Measurements from ENCODE around the gene FGD3.
"Not testable (repeated sequence)": the region's sequence is repeated elsewhere in the genome, so short reads cannot be mapped to it uniquely, and the experiment has no call there.

The FGD3 gene

GRCh38 chr9:92978345-92978875 lies 31.1 kb downstream of the FGD3 start:
- DNase-seq, result peak; percentile 34

GRCh38 chr9:92979283-92980056 lies 32.1 kb downstream of the FGD3 start:
- DNase-seq, result no peak

GRCh38 chr9:92980085-92980745 lies 32.9 kb downstream of the FGD3 start:
- no peak for DNase-seq

GRCh38 chr9:92982130-92982529 lies 34.8 kb downstream of the FGD3 start:
- DNase-seq, result no peak

- DNase-seq, result peak; percentile 53
These were observed 36.8 kb downstream of the FGD3 start for GRCh38 chr9:92983984-92984589.

- DNase-seq, result no peak
These were observed 37.7 kb downstream of the FGD3 start for GRCh38 chr9:92984976-92985375.

- DNase-seq, result peak; percentile 71
These were observed 39.1 kb downstream of the FGD3 start for GRCh38 chr9:92986176-92987119.

- no peak for DNase-seq
These were observed 41.0 kb downstream of the FGD3 start for GRCh38 chr9:92988215-92988768.

- no peak for DNase-seq
These were observed 42.2 kb downstream of the FGD3 start for GRCh38 chr9:92989561-92989960.

GRCh38 chr9:92990461-92990860 lies 43.1 kb downstream of the FGD3 start:
- no peak for DNase-seq

GRCh38 chr9:92992549-92992948 lies 45.2 kb downstream of the FGD3 start:
- no peak for DNase-seq

- not testable (repeated sequence) for DNase-seq
These were observed 51.5 kb downstream of the FGD3 start for GRCh38 chr9:92998871-92999270.

GRCh38 chr9:93001031-93001430 lies 53.7 kb downstream of the FGD3 start:
- no peak for DNase-seq

- no peak for DNase-seq
These were observed 55.4 kb downstream of the FGD3 start for GRCh38 chr9:93002700-93003099.

- peak; percentile 65 for DNase-seq
These were observed 56.5 kb downstream of the FGD3 start for GRCh38 chr9:93003552-93004407.

- no peak for DNase-seq
These were observed 57.2 kb downstream of the FGD3 start for GRCh38 chr9:93004561-93004960.

- DNase-seq, result no peak
These were observed 58.6 kb downstream of the FGD3 start for GRCh38 chr9:93005876-93006275.

- no peak for DNase-seq
These were observed 60.3 kb downstream of the FGD3 start for GRCh38 chr9:93007529-93008058.

GRCh38 chr9:93008457-93008856 lies 61.1 kb downstream of the FGD3 start:
- no peak for DNase-seq

GRCh38 chr9:93009337-93010015 lies 62.2 kb downstream of the FGD3 start:
- DNase-seq, result no peak
